Measurements from ENCODE around the gene GRPEL1. TPM values are rescaled to one million over a fixed set of nuclear protein-coding genes. Genes with fewer than 3 reads are reported as not detected.
"Not testable (repeated sequence)": the region's sequence is repeated elsewhere in the genome, so short reads cannot be mapped to it uniquely, and the experiment has no call there.

GRPEL1 gene
- total RNA-seq, 1 experiment from 2014 or later, result 40.7 TPM

GRCh38 chr4:7079483-7079882 is 11.6 kb upstream of the GRPEL1 start:
- H3K27me3 Mint-ChIP-seq (ENCODE audit: low read depth), result peaks cover 66% of the 10 kb centered on the region

More at GRCh38 chr4:7079483-7079882, 11.6 kb upstream of the GRPEL1 start:
- H3K79me2 ChIP-seq (ENCODE audit: insufficient read depth, low read length); H3T11ph ChIP-seq (ENCODE audit: low read length); H3K4me1 Mint-ChIP-seq; H3K9me3 ChIP-seq (ENCODE audit: control insufficient read depth, low read depth, low read length); H3K27ac Mint-ChIP-seq; H3K18ac ChIP-seq (ENCODE audit: insufficient read length, low read depth, low read length); H2BK12ac ChIP-seq (ENCODE audit: insufficient read length, low read depth, low read length); H3K56ac ChIP-seq (ENCODE audit: insufficient read length, low read depth, low read length); H3K79me1 ChIP-seq (ENCODE audit: insufficient read depth, low read depth, low read length, poor library complexity, severe bottlenecking); H2BK5ac ChIP-seq (ENCODE audit: insufficient read length, low read length); H2AK5ac ChIP-seq (ENCODE audit: insufficient read length, low read length); H2BK120ac ChIP-seq (ENCODE audit: low read depth, low read length, poor library complexity, severe bottlenecking); H4K5ac ChIP-seq (ENCODE audit: insufficient read length, low read depth, low read length); H3K36me3 Mint-ChIP-seq (ENCODE audit: insufficient read depth in 1 of 3, low read depth in 3 of 3); DNase-seq; H4K8ac ChIP-seq (replicated peaks; ENCODE audit: insufficient read length, low read depth, low read length); H3K4me2 ChIP-seq (ENCODE audit: insufficient read depth, insufficient read length, low read length); H4K91ac ChIP-seq (ENCODE audit: insufficient read length, low read depth, low read length); H3K23ac ChIP-seq (ENCODE audit: insufficient read length, low read depth, low read length); H2BK15ac ChIP-seq (ENCODE audit: low read depth, low read length); H3K23me2 ChIP-seq (ENCODE audit: insufficient read length, low read depth, low read length, poor library complexity, severe bottlenecking); H2BK20ac ChIP-seq (ENCODE audit: low read depth, low read length, poor library complexity, severe bottlenecking); H3K4me1 ChIP-seq (ENCODE audit: insufficient read depth, low read length); H3K9ac ChIP-seq (ENCODE audit: extremely low read depth, insufficient read length, low read length); H3K4ac ChIP-seq (ENCODE audit: low read depth, low read length); H4K20me1 ChIP-seq (ENCODE audit: control insufficient read depth, insufficient read depth, insufficient read length); H3K27ac ChIP-seq (ENCODE audit: insufficient read length, low read depth, low read length); H2AFZ ChIP-seq (ENCODE audit: low read length); H3K14ac ChIP-seq (ENCODE audit: insufficient read depth, low read length); H3K27me3 ChIP-seq (ENCODE audit: insufficient read depth, low read length): not testable (repeated sequence)
- Mint-ChIP-seq H3K9me3 (peaks cover 12 to 15% of the 10 kb centered on the region in 2 experiments; a peak in 4 of 5 replicates), H3K4me3 (peak overlapping the region in 1 of 2 experiments; percentile 62; a peak in 1 of 5 replicates)

Measured in H9 (cell line).